Measurements from ENCODE around the gene NCOA7. TPM values are rescaled to one million over a fixed set of nuclear protein-coding genes. Genes with fewer than 3 reads are reported as not detected.
A peak's percentile ranks its signal among the peaks of the same experiment; 100 is the strongest.
"Not testable (repeated sequence)": the region's sequence is repeated elsewhere in the genome, so short reads cannot be mapped to it uniquely, and the experiment has no call there.

NCOA7 gene
- total RNA-seq, 1 donor from 2014 or later: 27.3 TPM

DNA sequence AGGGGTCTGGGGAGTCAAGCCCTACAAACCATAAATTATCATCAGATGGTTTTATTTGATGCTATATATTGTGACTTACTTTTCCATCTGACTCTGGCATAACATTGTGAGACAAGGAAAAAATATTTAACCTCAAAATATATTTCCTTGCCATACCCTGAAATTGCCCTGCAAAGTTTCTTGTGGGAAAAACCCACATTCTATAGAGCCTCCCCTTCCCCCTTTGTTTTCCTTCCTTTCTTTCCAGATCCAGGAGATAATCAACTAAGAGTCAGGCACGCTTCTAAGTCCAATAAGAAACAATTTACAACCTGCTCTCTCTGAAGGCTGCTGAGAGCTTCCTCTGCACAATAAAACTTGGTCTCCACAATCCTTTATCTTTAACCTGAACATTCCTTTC is 148.3 kb downstream of the NCOA7 start:
- FAIRE-seq (no peak), DNase-seq (ENCODE audit: low spot score in 2 of 2) (no peak)

DNA sequence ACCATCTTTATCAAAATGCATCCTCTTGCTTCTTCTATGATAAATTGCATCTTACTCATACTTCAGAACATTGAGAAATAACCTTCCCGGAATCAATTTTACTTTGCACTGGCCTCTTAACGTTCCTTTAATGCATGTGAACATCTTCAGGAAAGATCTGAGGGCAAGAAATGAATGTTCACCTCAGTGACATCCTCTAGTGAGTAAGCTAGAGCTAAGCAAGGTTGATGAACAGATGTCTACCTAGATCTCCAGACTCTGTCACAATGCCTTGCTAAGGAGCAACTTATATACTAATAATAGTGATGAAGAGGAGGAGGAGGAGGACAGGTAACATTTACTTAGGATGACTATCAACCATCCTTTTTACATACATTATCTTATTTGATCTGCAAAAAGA is 149.0 kb downstream of the NCOA7 start:
- DNase-seq (ENCODE audit: low spot score in 2 of 2): no peak
- FAIRE-seq: no peak

DNA sequence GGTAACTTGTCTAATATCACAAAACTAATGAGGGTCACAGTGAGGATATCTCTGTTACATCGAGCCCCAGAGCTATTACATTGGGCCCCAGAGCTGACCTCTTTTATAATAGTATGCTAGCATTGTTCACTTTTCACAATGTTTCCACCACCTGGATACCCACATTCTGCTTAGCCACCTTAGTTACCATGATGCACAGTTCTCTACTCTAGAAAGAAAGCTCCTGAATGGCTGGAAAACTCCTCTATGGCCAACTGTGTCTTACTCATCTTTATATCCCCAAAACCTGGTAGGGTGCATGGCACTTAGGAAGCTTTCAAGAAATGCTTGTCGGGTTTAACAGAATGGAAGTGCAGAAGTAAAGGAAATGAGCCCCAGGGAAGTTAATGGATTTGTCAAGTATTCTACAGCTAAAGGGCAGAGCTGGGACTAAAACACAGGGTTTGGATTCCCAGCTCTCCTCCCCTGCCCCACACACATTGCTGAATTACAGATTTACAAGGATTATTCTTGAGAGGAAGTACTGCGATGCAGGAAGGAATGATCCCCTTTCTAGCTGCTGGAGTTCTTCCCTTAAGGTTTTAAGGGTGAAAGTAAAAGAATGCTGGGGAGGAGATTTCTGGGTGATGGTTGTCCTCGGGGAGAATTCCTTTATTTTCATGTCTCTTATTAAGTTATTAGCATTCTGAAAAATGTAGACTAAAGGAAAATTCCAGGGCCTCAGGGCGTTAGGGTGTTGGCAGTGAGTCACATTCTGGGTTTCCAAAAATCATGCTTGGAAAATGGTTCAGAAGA is 149.7 kb downstream of the NCOA7 start:
- FAIRE-seq (no peak), DNase-seq (ENCODE audit: low spot score in 2 of 2) (no peak)

DNA sequence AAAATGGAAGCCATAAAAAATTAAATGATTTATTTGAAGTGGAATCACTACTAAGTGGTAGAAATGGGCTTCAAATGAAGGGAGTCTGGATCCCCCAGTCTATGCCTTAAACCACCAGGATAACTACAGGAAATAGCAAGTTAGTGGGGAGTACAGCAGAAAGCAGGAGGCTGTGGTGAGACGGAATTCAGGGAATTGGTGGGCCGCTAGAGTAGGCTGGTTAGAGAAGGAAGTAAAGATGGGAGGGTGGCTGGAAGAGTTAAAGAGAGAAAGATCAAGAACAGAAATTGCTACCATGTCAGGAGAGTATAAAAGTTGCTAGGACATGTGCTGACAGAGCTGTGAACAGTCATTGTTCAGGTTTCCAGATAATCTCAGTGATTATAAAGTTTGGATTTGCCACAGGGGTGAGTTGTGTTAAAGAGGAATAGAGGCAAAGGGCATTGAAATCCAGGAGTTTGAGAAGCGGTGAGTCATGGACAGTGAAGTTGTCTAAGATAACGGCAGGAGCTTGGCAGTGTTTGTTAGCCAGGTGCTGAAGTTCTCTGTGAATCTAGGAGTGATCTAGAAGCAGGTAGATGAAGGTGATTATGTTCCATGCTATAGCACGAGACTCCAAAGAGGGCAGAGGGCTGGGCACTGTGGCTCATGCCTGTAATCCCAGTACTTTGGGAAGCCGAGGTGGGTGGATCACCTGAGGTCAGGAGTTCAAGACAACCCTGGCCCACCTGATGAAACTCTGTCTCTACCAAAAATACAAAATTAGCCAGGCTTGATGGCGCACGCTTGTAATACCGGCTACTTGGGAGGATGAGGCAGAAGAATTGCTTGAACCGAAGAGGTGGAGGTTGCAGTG is 152.1 kb downstream of the NCOA7 start:
- FAIRE-seq (no peak), DNase-seq (ENCODE audit: low spot score in 2 of 2) (no peak)

DNA sequence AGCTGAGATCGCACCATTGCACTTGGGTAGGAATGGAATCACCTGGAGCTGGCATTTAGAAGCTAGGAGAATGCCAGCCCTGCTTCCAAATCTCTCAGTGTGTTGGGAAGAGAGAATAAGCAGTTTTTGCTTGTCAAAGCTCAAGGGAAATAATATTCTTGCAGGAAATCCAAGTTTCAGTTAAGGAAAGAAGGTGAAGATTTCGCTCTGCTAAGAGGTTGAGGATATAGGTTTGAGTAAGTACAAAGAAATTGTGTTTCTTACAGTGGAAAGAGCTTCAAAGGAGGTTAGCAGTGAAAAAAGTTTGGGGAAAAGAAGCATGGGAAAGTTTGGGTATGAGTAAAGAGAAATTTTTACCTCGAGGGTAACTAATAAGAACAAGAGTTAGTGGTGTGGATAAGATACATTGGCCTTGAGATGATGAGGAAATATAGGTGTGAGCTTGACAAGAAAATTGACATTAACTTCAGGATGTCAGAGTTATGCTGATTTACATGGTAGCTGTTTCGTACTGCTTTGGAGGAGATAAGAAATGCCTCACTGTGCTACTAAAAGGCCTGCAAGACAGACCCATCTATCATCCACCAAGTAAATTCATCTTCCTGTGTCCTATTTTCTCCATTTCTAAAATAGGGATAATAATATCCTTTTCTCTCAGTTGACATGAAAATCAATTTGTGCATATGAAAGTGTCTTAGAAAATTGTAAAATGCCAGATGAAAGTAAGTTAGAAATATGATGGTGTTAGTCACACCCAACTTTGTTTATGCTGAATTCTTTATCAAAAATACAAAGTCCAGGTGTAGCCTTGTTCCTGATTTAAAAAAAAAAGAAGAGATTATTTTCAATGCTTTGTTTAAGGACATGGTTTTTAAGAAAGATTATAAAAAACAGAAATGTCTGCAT is 153.0 kb downstream of the NCOA7 start:
- DNase-seq (ENCODE audit: low spot score in 2 of 2) (no peak), FAIRE-seq (no peak)

DNA sequence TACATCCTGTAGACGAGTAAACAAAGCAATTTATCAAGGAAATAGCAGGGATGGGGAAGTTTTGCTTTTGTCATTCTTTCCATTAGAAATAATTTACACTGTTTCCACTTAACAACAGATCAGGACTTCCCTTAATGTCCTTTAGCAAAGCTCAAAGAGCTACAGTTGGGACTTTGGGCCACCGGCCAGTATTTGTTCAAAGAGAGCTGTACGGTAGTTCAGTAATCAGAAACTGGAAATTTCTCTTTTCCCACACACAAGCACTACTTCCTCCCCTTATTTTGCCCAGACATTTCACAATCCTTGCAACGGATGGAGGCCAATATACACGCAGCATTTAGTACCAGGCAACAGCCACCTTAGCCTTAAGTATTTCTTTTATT is 153.7 kb downstream of the NCOA7 start:
- no peak for FAIRE-seq
- peak in 1 of 2 donors; percentile 21 for DNase-seq (ENCODE audit: low spot score in 2 of 2)

DNA sequence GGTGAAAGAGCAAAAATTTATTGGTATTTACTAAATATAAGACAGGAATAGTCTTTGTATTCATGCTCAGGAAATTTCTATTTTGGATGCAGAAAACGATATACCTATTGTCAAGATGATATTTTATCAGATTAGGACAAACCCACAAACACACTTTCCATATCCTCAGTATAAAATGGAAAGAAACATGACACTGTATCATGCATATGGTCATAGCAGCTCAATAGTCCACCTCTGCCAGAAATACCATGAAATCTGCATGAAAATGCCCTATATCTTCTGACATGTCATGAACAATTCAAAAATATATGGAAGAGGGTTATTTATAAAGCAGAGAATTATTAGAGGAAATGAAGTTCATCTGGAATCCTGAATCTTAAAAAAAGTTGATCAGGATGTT is 154.1 kb downstream of the NCOA7 start:
- DNase-seq (ENCODE audit: low spot score in 2 of 2) (no peak), FAIRE-seq (no peak)

DNA sequence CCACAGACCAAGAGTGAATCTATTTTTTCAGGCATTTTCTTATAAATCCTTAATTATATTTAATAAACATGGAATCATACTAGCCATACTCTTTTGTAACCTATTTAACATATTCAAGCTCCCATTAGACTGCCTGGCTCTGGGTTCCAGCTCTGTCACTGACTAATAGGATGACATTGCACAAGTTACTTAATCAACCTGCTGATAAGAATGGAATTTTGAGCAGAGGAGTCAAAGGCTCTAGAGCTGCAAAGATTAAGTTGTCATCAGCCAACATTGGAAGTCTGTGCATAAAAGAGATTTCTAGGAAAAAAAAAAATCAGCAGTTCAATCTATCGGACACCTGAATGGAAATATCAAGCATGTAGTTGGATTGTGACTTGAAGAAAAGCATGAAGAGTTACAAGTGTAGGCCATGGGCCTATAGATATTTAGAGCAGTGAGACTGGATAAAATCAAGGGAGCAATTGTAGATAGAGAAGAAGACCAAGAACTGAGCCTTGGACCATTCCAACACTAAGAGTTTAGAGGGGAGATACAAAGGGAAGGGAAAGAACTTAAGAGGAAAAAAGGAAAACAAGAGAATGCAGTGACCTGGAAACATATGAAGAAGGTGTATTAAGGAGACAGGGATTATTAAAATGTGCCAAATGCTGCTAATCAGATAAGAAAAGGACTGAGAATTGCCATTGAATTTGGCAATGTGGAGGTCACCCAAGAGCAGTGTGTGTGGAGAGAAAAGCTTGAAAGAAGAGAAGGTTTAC is 154.8 kb downstream of the NCOA7 start:
- DNase-seq (ENCODE audit: low spot score in 2 of 2): no peak
- no peak for FAIRE-seq

DNA sequence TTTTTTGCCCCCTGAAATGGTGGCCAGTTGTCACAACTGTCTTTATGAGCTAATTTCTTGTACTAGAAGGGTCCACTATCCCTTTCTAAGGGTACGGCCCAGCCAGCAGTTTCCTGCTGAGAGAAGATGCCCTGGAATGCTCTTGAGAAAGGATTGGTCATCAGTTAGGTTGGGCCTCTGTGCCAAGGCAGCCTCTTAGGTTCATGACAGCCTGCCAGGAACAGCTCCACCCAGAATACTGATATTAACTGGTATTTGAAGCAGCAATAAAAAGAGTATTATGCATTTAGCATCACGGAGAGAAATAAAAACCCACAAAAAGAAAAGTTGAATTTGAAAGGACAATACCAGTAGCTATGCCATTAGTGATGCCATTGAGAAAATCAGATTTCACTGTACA is 156.9 kb downstream of the NCOA7 start:
- FAIRE-seq (no peak), DNase-seq (ENCODE audit: low spot score in 2 of 2) (no peak)

DNA sequence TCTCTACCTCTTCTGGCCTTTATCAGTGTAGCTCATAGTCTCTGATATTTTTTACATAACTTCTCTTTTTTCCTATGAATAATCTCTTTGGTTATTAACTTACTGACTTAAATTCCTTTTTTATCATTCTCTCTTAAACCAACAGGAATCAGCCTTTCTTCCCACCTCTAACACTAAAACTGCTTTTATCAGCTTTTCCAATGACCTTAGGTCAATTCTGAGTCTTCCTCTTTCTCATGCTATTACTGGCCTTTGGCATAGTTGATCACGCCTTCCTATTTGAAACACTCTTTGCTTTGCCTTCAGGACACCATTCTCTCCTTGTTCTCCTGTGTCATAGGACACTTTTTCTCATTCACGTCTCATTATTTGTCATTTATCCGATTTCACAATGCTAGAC is 157.7 kb downstream of the NCOA7 start:
- FAIRE-seq (no peak), DNase-seq (ENCODE audit: low spot score in 2 of 2) (no peak)

DNA sequence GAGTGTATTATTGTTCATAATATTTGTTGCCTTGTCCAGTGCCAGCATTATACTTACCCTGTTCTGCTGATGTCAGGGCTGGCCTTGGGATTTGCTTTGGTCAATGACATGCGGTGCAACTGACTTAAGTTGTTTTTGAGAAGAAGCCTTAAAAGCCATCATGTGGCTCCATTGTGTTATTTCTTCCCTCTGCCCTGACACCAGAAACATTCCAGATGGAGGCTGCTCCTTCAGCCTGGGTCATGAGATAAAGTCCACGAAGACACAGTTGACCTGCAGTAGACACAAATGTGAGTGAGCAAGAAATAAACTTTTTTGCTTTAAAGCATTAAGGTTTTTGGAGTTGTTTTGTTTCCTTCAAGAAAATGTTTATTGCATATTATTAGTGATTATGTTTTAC is 158.3 kb downstream of the NCOA7 start:
- DNase-seq (ENCODE audit: low spot score in 2 of 2): no peak
- no peak for FAIRE-seq

DNA sequence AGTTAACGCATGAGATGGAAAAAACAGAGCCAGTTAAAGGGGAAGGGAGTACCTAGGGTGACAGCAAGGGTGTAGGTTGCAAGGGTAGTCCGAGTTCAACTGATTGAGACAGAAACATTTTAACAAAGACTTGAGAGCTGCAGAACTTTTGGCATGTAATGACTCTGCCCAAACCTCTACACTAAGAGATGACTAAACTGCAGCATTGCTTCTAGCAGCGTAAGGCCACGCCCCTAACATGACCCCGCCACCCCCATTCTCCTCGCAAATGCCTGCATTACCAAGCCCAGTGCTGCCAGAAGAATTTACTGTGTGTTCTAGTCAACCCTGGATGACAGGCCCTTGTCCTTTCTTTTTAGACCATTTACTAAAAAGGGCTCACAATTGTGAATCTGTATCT is 159.5 kb downstream of the NCOA7 start:
- FAIRE-seq (no peak), DNase-seq (ENCODE audit: low spot score in 2 of 2) (no peak)

DNA sequence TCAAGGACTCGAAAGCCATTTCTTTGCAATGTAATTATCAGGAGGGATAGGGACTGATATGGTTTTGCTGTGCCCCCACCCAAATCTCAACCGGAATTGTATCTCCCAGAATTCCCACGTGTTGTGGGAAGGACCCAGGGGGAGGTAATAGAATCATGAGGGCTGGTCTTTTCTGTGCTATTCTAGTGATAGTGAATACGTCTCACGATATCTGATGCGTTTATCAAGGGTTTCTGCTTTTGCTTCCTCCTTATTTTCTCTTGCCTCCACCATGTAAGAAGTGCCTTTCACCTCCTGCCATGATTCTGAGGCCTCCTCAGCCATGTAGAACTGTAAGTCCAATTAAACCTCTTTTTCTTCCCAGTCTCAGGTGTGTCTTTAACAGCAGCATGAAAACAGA is 160.0 kb downstream of the NCOA7 start:
- not testable (repeated sequence) for FAIRE-seq; DNase-seq (ENCODE audit: low spot score in 2 of 2)

DNA sequence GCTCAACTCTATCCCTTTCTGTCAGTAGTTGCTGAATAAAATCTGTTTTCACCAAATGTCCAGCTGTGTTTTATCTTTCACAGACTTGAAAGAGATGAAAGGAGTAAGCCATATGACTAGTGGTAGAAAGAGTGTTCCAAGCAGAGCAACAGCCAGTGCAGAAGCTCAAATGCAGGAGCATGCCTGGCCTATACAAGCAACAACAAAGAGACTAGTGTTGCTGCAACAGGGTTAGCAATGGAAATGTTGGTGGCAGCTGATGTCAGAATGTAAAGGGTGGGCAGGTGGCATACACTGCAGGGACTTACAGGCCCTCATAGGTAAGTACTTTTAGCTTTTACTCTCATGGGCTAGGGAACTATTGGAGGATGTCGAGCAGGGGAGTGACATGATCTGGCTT is 160.6 kb downstream of the NCOA7 start:
- FAIRE-seq (no peak), DNase-seq (ENCODE audit: low spot score in 2 of 2) (no peak)

DNA sequence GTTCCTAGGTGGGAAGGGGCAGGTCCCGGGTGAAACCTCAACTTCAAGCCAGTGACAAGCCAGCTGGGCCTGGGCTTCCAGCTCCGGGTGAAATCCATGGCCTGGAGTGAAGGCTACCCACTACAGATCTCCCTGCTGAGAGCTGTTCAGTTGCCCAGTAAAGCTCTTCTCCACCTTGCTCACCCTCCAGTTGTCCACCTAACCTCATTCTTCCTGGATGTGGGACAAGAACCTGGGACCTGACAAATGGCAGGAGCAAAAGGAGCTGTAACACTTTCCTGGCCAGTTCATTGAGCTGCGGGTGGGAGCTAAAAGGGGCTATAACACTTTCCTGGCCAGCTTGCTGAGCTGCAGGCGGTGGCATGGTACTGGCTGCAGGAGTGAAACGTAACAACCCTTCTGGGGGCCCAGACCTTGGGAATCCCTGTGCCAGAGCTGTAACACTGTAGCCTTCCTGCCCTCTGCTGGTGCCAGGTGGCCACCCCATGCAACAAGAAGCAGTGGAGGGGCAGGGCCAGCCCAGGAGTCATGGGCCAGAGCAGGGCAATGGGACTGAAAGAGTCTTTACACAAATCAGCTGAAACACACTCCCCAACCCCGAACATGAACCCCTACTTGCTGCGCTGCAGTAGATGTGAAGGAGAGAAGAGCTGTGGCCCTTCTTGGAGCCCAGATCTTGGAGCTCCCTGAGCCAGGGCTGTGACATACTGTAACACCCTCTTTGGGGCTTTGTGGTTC is 162.2 kb downstream of the NCOA7 start:
- DNase-seq (ENCODE audit: low spot score in 2 of 2) (no peak), FAIRE-seq (no peak)

DNA sequence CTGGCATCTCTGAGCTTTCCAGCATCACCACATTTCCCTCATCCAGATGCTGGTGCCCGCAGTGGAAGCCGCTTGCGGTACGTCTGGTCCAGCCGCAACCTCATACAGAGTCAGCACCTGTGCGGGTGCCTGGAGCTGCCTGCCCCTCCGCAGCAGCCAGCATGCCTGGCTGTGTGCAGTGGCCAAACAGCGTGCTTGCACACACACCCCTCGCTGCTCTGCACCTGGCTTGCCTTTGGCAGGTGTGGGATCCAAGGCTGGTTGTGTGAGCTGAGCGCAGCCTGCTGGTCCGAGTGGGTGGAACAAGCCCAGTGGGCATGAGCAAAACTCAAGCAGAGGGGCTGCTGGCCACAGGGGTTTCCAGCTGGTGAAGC is 162.7 kb downstream of the NCOA7 start:
- FAIRE-seq: no peak
- no peak for DNase-seq (ENCODE audit: low spot score in 2 of 2)

DNA sequence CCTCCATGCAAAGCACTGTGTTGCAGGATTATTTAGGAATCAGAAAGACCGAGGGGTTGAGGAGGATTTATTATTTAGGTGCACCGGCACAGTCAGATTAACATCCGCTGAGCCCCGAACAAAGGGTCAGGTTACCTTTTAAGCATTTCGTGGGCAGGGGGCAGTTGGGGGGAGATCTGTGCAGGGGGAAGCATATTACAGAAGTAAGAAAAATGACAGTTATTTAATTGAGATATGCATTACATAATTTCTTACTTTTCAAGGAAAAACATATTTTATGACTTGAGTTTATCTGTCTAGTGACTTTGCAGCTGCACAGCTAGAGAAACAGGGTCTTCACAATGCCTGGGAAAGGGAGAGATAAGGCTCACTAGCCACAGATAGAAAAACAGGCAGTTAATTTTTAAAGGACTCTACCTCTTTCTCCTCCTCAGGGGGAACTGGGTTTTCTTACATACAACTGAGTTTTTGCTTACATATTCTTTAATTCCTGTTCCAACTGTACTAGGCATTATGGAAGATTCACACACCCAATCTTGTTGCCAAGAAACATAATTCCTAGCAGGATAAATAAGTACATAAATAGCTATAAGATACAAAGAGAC is 164.1 kb downstream of the NCOA7 start:
- FAIRE-seq (no peak), DNase-seq (ENCODE audit: low spot score in 2 of 2) (no peak)

DNA sequence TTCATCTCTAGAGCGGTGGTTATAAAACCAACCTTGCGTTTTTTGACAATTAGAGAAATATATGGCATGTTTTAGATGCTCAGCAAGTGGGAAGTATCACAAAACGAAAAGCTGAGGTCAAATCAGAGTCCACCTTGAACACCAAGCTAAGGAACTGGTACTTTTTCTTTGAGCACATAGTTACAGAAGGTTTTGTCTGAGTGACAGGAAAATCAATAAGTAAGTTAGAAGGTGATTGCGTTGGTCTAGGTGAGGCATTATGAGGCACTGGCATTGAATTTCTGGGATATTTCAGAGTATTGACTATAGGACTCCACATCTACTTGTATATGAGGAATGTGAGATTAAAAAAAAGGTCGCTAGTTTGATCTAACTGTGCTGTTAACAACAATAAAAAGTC is 165.2 kb downstream of the NCOA7 start:
- FAIRE-seq (no peak), DNase-seq (ENCODE audit: low spot score in 2 of 2) (no peak)
